GM23338 (cell line): ENCODE results near the gene C1QA. TPM values are rescaled to one million over a fixed set of nuclear protein-coding genes. Genes with fewer than 3 reads are reported as not detected.

Source experiments
- ATAC-seq: fragments of 200-7000 bp; cut with Tn5 transposase; 3 replicates; pipeline ENCODE4 v1.9.1; 2020
- DNase-seq: peaks from one replicate; pipeline ENCODE4 v3.0.0-alpha.2; 2015; ENCODE audit warnings: low spot score
- H2AFZ ChIP-seq: fragments of 200-600 bp; sonication (generic); 2 replicates; pipeline ENCODE4 v1.8.0; 2016; ENCODE audit warnings: antibody characterized with exemption, mild to moderate bottlenecking, moderate library complexity
- H3F3A ChIP-seq: fragments of 200-600 bp; sonication (generic); replicated peaks from 2 replicates; pipeline ENCODE4 v1.8.0; 2017; ENCODE audit warnings: antibody characterized with exemption, mixed run types, low read depth
- H3K27ac ChIP-seq: fragments of 200-600 bp; sonication (generic); 2 replicates; pipeline ENCODE4 v1.6.1; 2016; ENCODE audit warnings: low read depth
- H3K27me3 ChIP-seq: fragments of 200-600 bp; sonication (generic); 2 replicates; pipeline ENCODE4 v1.8.0; 2016; ENCODE audit warnings: mild to moderate bottlenecking, mixed run types, moderate library complexity; ENCODE audit not compliant: insufficient read depth
- H3K36me3 ChIP-seq: fragments of 200-600 bp; sonication (generic); 2 replicates; pipeline ENCODE4 v1.8.0; 2016; ENCODE audit warnings: mild to moderate bottlenecking; ENCODE audit not compliant: insufficient read depth
- H3K4me1 ChIP-seq: fragments of 200-600 bp; sonication (generic); 2 replicates; pipeline ENCODE4 v1.8.0; 2016; ENCODE audit warnings: mild to moderate bottlenecking, moderate library complexity; ENCODE audit not compliant: insufficient read depth
- H3K4me2 ChIP-seq: fragments of 200-600 bp; sonication (generic); 2 replicates; pipeline ENCODE4 v1.7.1; 2017; ENCODE audit warnings: mixed run types
- H3K4me3 ChIP-seq: fragments of 200-600 bp; sonication (generic); 2 replicates; pipeline ENCODE4 v1.6.1; 2016; ENCODE audit warnings: mixed run types
- H3K79me2 ChIP-seq: fragments of 200-600 bp; sonication (generic); replicated peaks from 2 replicates; pipeline ENCODE4 v1.8.0; 2017; ENCODE audit warnings: mild to moderate bottlenecking; ENCODE audit not compliant: insufficient read depth
- H3K9me2 ChIP-seq: fragments of 200-600 bp; sonication (generic); 2 replicates; pipeline ENCODE4 v1.8.0; 2017; ENCODE audit not compliant: insufficient read depth
- H4K20me1 ChIP-seq: fragments of 200-600 bp; sonication (generic); replicated peaks from 2 replicates; pipeline ENCODE4 v1.8.0; 2017; ENCODE audit warnings: mild to moderate bottlenecking; ENCODE audit not compliant: insufficient read depth
- H3K27ac Mint-ChIP-seq: 2 replicates; pipeline ENCODE4 v1.8.0; 2020; ENCODE audit warnings: inconsistent platforms, mild to moderate bottlenecking, moderate library complexity, mixed read lengths
- H3K27me3 Mint-ChIP-seq: 3 replicates; pipeline ENCODE4 v1.8.0; 2022; ENCODE audit warnings: low read depth, mild to moderate bottlenecking, moderate library complexity, mixed read lengths, inconsistent platforms; ENCODE audit not compliant: insufficient read depth, poor library complexity
- H3K36me3 Mint-ChIP-seq: 3 replicates; pipeline ENCODE4 v1.8.0; 2021; ENCODE audit warnings: low read depth, mild to moderate bottlenecking, inconsistent platforms, moderate library complexity, mixed read lengths
- H3K4me1 Mint-ChIP-seq: 3 replicates; pipeline ENCODE4 v1.8.0; 2020; ENCODE audit warnings: mild to moderate bottlenecking, inconsistent platforms, mixed read lengths
- H3K4me3 Mint-ChIP-seq: 3 replicates; pipeline ENCODE4 v1.8.0; 2021; ENCODE audit warnings: moderate library complexity, mild to moderate bottlenecking, inconsistent platforms, mixed read lengths
- H3K9me3 Mint-ChIP-seq: 3 replicates; pipeline ENCODE4 v1.8.0; 2020; ENCODE audit warnings: moderate library complexity, mild to moderate bottlenecking, inconsistent platforms, mixed read lengths
- CREB1 ChIP-seq: fragments of 250-450 bp; sonication (Bioruptor Pico); IDR thresholded peaks from 2 replicates; pipeline ENCODE4 v1.5.0; 2020; ENCODE audit warnings: low read depth, mild to moderate bottlenecking, moderate library complexity
- CTCF ChIP-seq, 2 experiments: fragments of 200-600 bp in 1 of 2; sonication (generic) in 1 of 2; conservative IDR thresholded peaks; 2 replicates each; pipeline versions ENCODE4 v1.5.1 to v1.6.1; 2016 to 2017; ENCODE audit warnings: antibody characterized with exemption in 2 of 2, low read depth in 2 of 2, mild to moderate bottlenecking in 2 of 2, moderate library complexity in 1 of 2
- ETS1 ChIP-seq: IDR thresholded peaks from 2 replicates; pipeline ENCODE4 v1.6.1; 2016; ENCODE audit warnings: antibody characterized with exemption
- EZH2 ChIP-seq: fragments of 200-600 bp; sonication (generic); IDR thresholded peaks from one replicate; pipeline ENCODE4 v1.8.0; 2017; ENCODE audit warnings: antibody characterized with exemption, mild to moderate bottlenecking, low read depth; ENCODE audit not compliant: unreplicated experiment
- EZH2phosphoT487 ChIP-seq: fragments of 200-600 bp; sonication (generic); IDR thresholded peaks from one replicate; pipeline ENCODE4 v1.8.1; 2018; ENCODE audit warnings: antibody characterized with exemption; ENCODE audit not compliant: unreplicated experiment
- JUNB ChIP-seq: IDR thresholded peaks from one replicate; pipeline ENCODE4 v1.6.1; 2016; ENCODE audit warnings: antibody characterized with exemption; ENCODE audit not compliant: unreplicated experiment
- NANOG ChIP-seq: IDR thresholded peaks from 2 replicates; pipeline ENCODE4 v1.6.1; 2016; ENCODE audit warnings: antibody characterized with exemption, borderline replicate concordance
- POLR2AphosphoS5 ChIP-seq: IDR thresholded peaks from 2 replicates; pipeline ENCODE4 v1.6.1; 2016; ENCODE audit warnings: antibody characterized with exemption, low read depth
- REST ChIP-seq: IDR thresholded peaks from one replicate; pipeline ENCODE4 v1.6.1; 2018; ENCODE audit warnings: antibody characterized with exemption; ENCODE audit not compliant: unreplicated experiment
- STAT1 ChIP-seq: IDR thresholded peaks from one replicate; pipeline ENCODE4 v1.6.1; 2016; ENCODE audit warnings: antibody characterized with exemption; ENCODE audit not compliant: unreplicated experiment
- ZNF114 ChIP-seq: fragments of 250-450 bp; sonication (Bioruptor Pico); IDR thresholded peaks from 2 replicates; pipeline ENCODE4 v1.5.0; 2020; ENCODE audit warnings: mild to moderate bottlenecking, moderate library complexity
- ZNF331 ChIP-seq: fragments of 250-450 bp; sonication (Bioruptor Pico); IDR thresholded peaks from 2 replicates; pipeline ENCODE4 v1.5.0; 2020; ENCODE audit warnings: low read depth, mild to moderate bottlenecking, moderate library complexity
- ZNF462 ChIP-seq: fragments of 250-450 bp; sonication (Bioruptor Pico); IDR thresholded peaks from 2 replicates; pipeline ENCODE4 v1.5.0; 2020; ENCODE audit warnings: mild to moderate bottlenecking, moderate library complexity
- polyA plus RNA-seq: library from polyadenylated mRNA; unstranded; fragments of >200 nt; fragmentation: Nextera tagmentation; extraction: Ambion mirVana; gene quantifications from 2 replicates; pipeline ENCODE4 v1.2.1, GENCODE V29; 2016
- total RNA-seq: library from RNA; depleted of rRNA; stranded (reverse); fragments of >200 nt; shearing (Covaris generic); gene quantifications from 2 replicates; pipeline ENCODE4 v1.2.3, GENCODE V29; 2014

Gene C1QA
- total and polyA plus RNA-seq, 2 experiments from 2014 or later = not detected

- Mint-ChIP-seq H3K4me1 (peaks cover 2% of the 10 kb centered on the region; the same call in 2 of the 3 replicates), H3K4me3 (no peak overlapping the region), H3K27me3 (peaks cover 7% of the 10 kb centered on the region), H3K9me3 (no peaks in the 10 kb centered on the region; the same call in 2 of the 3 replicates), H3K36me3 (no peaks in the 10 kb centered on the region), H3K27ac (no peak overlapping the region)
- Histone ChIP-seq H3F3A (no peaks in the 10 kb centered on the region), H3K9me2 (no peaks in the 10 kb centered on the region), H3K36me3 (no peaks in the 10 kb centered on the region), H3K79me2 (no peaks in the 10 kb centered on the region), H3K4me3 (no peak overlapping the region), H3K27me3 (no peaks in the 10 kb centered on the region), H3K27ac (no peak overlapping the region), H3K4me2 (no peak overlapping the region), H2AFZ (no peak overlapping the region), H4K20me1 (no peaks in the 10 kb centered on the region), H3K4me1 (no peaks in the 10 kb centered on the region)
- no peak for ATAC-seq
- no peak for DNase-seq
- TF ChIP-seq ETS1 = no peak
- TF ChIP-seq STAT1 = no peak
- no peak for TF ChIP-seq ZNF331 (CRISPR knock-in tag)
- no peak for TF ChIP-seq JUNB
- TF ChIP-seq EZH2 = no peak
- TF ChIP-seq CREB1 = no peak
- no peak for TF ChIP-seq EZH2phosphoT487
- no peak for TF ChIP-seq ZNF462 (CRISPR knock-in tag)
- TF ChIP-seq NANOG = no peak
- TF ChIP-seq POLR2AphosphoS5 = no peak
- TF ChIP-seq ZNF114 (CRISPR knock-in tag) = no peak
- TF ChIP-seq REST = no peak
- TF ChIP-seq CTCF (conservative IDR thresholded peaks at IDR 0.05; ENCODE audit: low read depth in 2 of 2) = no peak
These were observed 37.7 kb upstream of the C1QA start for GRCh38 chr1:22598736-22599135.
